GM18868 (cell line): Measurements from ENCODE around the gene SLC19A1.

Experiments
- ATAC-seq: cut with Tn5 transposase; IDR thresholded peaks from one replicate; pipeline ENCODE4 v1.9.1; 2021; ENCODE audit warnings: mild to moderate bottlenecking, moderate library complexity; ENCODE audit not compliant: unreplicated experiment

SLC19A1 gene

GRCh38 chr21:45481566-45481965 lies 60.7 kb downstream of the SLC19A1 start:
- ATAC-seq: no peak

GRCh38 chr21:45480701-45481500 lies 61.3 kb downstream of the SLC19A1 start:
- no peak for ATAC-seq

DNA sequence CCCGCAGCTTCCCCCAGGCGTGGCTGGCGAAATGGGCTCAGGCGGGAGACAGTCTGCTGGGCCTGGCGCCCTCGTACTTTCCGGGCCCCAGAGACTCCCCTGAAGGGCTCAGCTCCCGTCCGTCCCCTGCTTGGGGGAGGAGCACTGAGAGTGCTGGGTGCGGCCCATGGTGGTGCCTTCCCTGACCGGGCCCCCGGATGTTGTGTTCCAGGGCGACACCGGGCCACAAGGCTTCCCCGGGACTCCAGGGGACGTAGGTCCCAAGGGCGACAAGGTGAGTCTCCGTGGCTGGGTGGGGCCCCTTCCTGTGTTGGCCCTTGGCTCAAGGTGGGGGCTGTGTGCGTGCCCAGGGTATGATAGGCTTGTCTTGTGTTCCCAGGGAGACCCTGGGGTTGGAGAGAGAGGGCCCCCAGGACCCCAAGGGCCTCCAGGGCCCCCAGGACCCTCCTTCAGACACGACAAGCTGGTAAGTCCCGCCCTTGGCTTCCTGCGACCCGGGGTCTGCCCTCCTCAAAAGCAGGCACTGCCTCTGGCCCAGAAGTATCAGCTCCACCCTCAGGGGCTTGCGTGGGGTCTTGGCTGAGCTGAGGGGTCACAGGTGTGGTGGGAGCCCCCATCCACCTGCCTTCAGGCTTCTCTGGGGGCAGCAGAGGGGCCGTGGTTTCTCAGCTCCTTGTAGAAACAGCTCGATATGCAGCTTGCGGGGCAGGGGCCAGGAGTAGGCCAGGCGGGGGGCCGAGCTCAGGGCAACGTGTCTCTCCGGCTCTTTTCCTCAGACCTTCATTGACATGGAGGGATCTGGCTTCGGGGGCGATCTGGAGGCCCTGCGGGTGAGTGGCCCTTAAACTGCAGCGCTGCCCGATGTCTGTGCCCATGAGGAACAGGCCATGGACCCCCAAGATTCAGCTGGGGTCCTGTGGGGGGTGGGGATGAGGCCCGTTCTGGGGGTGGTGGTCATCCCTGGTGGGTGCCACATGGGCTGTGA lies 62.3 kb downstream of the SLC19A1 start:
- ATAC-seq: no peak

- no peak for ATAC-seq
Observed at GRCh38 chr21:45478816-45479669, 63.2 kb downstream of the SLC19A1 start.

DNA sequence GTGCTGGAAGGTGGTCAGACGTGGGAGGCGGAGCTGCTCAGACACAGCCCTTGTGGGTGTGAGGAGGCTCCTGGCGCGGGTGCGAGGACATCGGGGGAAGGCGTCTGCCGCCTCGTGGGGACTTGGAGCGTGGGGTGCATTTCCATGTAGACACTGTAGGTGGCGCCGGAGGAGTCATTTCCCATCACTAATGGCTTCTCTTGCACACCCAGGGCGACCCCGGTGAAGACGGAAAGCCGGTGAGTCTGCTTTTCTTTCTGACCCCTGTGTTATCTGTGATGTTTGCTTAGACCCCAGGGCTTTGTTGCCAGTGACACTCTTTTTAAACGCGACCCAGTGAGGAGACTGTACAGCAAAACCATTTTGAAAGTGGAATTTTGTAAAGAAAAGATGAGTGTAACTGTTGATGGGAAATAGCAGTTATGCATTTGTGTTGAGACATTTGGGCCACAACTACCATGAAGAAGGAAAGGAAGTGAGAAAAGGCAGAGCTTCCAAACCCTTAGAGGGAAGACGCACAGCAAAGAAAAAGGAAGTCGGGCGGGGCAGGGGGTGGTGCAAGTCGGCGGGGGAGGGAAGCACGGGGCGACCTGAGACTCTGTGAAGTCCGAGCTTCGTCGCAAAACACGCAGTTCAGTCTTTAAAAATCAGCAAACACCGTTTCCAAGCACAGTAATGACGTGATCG lies 64.0 kb downstream of the SLC19A1 start:
- no peak for ATAC-seq

DNA sequence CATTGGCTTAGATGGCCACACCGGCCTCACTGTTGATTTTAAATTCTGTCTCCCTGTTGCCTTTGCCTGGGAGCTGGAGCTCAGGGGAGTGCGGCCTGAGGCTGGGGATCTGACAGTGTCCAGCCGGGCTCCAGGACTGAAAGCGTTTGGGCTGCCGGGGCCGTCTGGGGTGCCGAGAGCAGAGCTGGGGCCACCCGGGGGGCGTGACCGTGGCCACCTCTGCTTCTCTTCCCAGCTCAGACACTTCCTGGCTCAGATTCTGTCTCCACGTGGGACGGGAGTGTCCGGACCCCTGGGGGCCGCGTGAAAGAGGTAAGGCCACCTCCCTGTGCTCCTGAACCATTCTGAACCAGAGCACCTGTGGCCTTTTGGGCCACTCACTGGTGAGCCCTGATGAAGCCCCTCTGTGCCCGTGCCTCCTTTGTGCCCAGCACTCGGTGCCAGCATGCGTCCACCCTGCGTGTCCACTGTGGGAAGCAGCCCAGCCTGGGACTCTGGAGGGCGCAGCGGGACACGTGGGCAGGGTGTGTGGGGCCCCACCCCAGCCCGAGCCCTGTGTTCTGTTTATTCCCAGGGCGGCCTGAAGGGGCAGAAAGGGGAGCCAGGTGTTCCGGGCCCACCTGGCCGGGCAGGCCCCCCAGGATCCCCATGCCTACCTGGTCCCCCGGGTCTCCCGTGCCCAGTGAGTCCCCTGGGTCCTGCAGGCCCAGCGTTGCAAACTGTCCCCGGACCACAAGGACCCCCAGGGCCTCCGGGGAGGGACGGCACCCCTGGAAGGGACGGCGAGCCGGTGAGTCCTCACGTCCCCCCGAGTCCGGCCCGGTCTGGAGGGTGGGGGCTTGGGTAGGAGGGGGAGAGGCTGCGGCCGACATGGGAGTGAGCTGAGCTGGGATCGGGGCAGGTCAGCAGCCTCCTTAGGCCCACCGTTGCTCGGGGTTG lies 64.8 kb downstream of the SLC19A1 start:
- ATAC-seq: no peak

- ATAC-seq: no peak
Observed at GRCh38 chr21:45476582-45476981, 65.7 kb downstream of the SLC19A1 start.

- ATAC-seq: no peak
Observed at GRCh38 chr21:45475797-45476570, 66.3 kb downstream of the SLC19A1 start.

GRCh38 chr21:45475004-45475685 lies 67.1 kb downstream of the SLC19A1 start:
- ATAC-seq: no peak

DNA sequence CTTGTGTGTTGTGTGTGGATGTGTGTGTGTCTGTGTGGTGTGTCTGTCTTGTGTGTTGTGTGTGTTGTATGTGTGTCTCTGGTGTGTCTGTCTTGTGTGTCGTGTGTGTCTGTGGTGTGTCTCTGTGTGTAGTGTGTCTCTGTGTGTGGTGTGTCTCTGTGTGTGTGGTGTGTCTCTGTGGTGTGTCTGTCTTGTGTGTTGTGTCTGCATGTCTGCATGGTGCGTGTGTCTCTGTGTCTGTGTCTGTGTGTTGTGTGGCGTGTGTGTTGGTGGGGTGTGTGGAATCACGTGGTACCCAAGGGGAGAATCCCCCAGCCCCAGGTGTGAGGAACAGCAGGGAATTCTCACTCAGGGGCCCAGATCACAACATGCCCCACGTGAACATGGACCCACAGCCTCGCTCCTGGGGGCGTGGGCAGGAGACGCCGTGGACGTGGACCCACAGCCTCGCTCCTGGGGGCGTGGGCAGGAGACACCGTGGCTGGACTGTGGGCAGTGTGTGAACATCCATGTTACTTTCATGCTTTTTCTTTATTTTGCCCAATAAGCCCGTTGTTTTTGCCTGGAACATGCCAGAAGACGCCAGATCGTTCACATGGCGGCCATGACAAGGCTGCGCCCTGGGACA lies 67.8 kb downstream of the SLC19A1 start:
- ATAC-seq: no peak

DNA sequence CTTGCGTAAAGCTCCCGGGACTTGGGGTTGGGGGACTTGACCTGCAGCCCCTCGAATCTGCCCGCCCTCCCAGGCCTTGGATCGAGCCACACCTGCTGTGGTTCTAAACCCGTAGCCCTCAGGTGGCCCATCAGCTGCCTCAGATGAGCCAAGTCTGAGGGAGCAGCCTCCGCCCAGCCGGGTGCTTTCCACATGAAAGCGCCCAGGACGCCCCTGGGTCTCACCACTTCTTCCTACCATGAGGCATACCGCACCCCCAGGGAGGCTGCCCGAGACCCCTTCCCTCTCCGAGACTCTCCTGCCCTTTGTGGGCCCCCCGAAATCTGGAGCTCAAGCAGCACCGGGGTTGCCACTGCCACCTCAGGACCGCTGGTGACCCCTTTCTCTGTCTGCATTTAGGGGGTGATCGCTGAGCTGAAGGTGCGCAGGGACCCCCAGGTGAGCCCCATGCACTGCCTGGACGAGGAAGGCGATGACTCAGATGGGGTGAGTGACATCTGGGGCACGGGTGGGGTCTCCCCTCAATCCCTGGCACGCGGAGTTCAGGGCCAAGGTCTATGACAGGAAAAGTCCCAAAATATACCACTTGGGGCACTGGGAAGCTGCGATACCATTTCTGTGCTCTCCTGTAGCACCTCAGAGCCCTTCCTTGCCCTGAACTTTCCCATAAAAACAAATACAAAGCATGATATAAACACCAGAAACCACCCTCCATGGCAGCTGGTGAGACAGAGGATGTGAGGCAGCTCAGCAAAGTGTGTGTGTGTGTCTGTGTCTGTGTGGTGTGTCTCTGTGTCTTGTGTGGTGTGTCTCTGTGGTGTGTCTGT lies 68.5 kb downstream of the SLC19A1 start:
- no peak for ATAC-seq

DNA sequence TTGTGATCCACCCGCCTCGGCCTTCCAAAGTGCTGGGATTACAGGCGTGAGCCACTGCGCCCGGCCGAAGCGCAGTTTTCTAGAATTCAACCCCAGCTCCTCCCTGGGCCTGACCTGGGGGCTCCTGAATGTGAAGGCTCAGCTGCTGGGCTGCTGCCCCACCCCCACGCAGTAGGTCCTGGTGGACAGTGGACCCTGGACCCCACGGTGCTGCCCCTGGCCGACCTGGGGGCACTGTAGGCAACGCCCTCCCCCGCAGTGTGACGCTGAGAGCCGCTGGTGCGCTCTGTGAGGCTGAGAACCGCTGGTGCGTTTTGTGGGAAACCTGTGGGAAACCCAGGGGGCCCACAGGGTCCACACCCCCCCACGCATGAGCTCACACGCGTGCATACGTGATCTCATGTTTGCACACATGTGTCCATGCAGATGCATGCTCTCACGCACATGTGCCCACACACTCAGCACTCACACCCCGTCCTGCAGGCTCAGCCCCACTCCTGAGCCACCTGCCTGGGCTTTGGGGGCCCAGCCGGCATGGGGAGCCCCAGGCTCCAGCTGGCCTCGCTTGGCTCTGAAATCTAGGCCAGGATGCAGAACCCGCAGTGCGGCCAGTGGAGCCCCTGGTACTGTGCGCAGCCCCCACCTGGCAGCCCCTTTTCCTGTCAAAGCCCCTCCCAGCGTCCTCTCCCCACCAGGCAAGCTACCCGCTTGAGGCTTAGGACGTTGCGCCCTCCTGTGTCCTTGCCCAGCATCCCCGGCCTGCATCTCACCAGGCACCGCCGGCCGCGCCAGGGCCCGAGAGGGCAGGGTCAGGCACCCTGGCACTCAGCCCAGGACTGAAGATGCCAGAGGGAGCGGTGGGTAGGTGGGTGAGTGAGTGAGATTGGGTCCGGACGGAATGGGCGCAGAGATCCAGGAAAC lies 69.5 kb downstream of the SLC19A1 start:
- ATAC-seq: no peak

GRCh38 chr21:45471525-45472221 lies 70.6 kb downstream of the SLC19A1 start:
- no peak for ATAC-seq

- ATAC-seq: no peak
Observed at GRCh38 chr21:45470773-45471524, 71.3 kb downstream of the SLC19A1 start.
